ENCODE results near the gene SHROOM1.

Gene SHROOM1

GRCh38 chr5:132853790-132854189 is 23.3 kb upstream of the SHROOM1 start:
- no peaks in the 10 kb centered on the region for H3K27me3 ChIP-seq (replicated peaks; ENCODE audit: control insufficient read depth, insufficient read depth, low read length, poor library complexity, severe bottlenecking)
- DNase-seq = no peak
- H3K9me3 ChIP-seq (ENCODE audit: control insufficient read depth, low read length) = no peaks in the 10 kb centered on the region
- no peak overlapping the region for H3K27ac ChIP-seq (ENCODE audit: insufficient read depth, low read length, poor library complexity, severe bottlenecking)
- peaks cover 3% of the 10 kb centered on the region for H3K4me1 ChIP-seq (ENCODE audit: control insufficient read depth, insufficient read depth, low read length, poor library complexity, severe bottlenecking)
- H3K4me3 ChIP-seq (ENCODE audit: insufficient read depth, low read depth, low read length, poor library complexity, severe bottlenecking) = no peak overlapping the region
- no peaks in the 10 kb centered on the region for H3K36me3 ChIP-seq (ENCODE audit: control insufficient read depth, insufficient read depth, low read length)

DNA sequence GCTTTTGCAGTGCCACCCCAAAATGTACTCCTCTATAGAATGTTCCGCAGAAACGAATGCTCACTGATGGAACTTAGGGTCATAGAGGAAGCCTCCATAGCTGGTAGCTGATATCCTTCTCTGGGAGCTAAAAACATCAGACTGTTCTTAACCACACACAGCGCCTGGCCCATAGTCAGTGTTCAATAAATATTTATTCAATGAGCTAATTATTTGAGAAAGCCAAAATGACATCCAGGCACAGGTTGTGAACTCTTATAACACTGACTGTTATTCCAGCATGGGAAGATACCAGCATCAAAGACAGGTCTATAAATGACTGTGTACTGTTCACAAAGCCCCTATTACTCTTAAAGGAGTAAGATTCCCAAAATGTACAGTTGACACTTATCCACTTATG is 22.9 kb upstream of the SHROOM1 start:
- H3K27ac ChIP-seq (ENCODE audit: insufficient read depth, low read length, poor library complexity, severe bottlenecking) = no peak overlapping the region
- H3K36me3 ChIP-seq (ENCODE audit: control insufficient read depth, insufficient read depth, low read length) = no peaks in the 10 kb centered on the region
- H3K4me1 ChIP-seq (ENCODE audit: control insufficient read depth, insufficient read depth, low read length, poor library complexity, severe bottlenecking) = peaks cover 3% of the 10 kb centered on the region
- H3K27me3 ChIP-seq (replicated peaks; ENCODE audit: control insufficient read depth, insufficient read depth, low read length, poor library complexity, severe bottlenecking) = no peaks in the 10 kb centered on the region
- no peak for DNase-seq
- H3K9me3 ChIP-seq (ENCODE audit: control insufficient read depth, low read length) = no peaks in the 10 kb centered on the region
- no peak overlapping the region for H3K4me3 ChIP-seq (ENCODE audit: insufficient read depth, low read depth, low read length, poor library complexity, severe bottlenecking)

- no peak for DNase-seq
- H3K27ac ChIP-seq (ENCODE audit: insufficient read depth, low read length, poor library complexity, severe bottlenecking) = no peak overlapping the region
- H3K4me1 ChIP-seq (ENCODE audit: control insufficient read depth, insufficient read depth, low read length, poor library complexity, severe bottlenecking) = peaks cover 3% of the 10 kb centered on the region
- H3K4me3 ChIP-seq (ENCODE audit: insufficient read depth, low read depth, low read length, poor library complexity, severe bottlenecking) = no peak overlapping the region
- H3K27me3 ChIP-seq (replicated peaks; ENCODE audit: control insufficient read depth, insufficient read depth, low read length, poor library complexity, severe bottlenecking) = no peaks in the 10 kb centered on the region
- H3K9me3 ChIP-seq (ENCODE audit: control insufficient read depth, low read length) = no peaks in the 10 kb centered on the region
- H3K36me3 ChIP-seq (ENCODE audit: control insufficient read depth, insufficient read depth, low read length) = no peaks in the 10 kb centered on the region
These were observed 19.6 kb upstream of the SHROOM1 start for GRCh38 chr5:132850066-132850465.

DNA sequence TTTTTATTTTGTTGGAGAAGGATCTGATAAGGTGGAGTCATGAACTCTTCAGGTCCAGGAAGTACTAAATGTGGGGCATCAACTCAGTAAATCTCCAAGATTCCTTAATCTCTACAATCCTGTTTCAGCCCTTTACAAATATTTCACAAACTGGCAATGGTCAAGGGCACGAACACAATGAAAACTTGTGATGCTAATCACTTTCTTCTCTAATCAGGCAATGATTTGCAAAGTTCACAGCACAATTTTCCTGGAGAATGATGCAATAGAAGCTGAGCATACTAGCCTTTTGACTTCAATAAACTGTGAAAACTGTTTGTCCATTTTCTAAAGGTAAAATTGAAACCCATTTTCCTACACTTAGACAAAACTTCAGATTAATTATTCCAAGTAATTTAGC is 18.9 kb upstream of the SHROOM1 start:
- H3K4me3 ChIP-seq (ENCODE audit: insufficient read depth, low read depth, low read length, poor library complexity, severe bottlenecking) = no peak overlapping the region
- no peaks in the 10 kb centered on the region for H3K36me3 ChIP-seq (ENCODE audit: control insufficient read depth, insufficient read depth, low read length)
- no peaks in the 10 kb centered on the region for H3K27me3 ChIP-seq (replicated peaks; ENCODE audit: control insufficient read depth, insufficient read depth, low read length, poor library complexity, severe bottlenecking)
- no peak overlapping the region for H3K27ac ChIP-seq (ENCODE audit: insufficient read depth, low read length, poor library complexity, severe bottlenecking)
- H3K4me1 ChIP-seq (ENCODE audit: control insufficient read depth, insufficient read depth, low read length, poor library complexity, severe bottlenecking) = peaks cover 3% of the 10 kb centered on the region
- DNase-seq = no peak
- no peaks in the 10 kb centered on the region for H3K9me3 ChIP-seq (ENCODE audit: control insufficient read depth, low read length)

- Histone ChIP-seq H3K27ac (ENCODE audit: insufficient read depth, low read length, poor library complexity, severe bottlenecking) (no peak overlapping the region), H3K9me3 (ENCODE audit: control insufficient read depth, low read length) (no peaks in the 10 kb centered on the region), H3K27me3 (replicated peaks; ENCODE audit: control insufficient read depth, insufficient read depth, low read length, poor library complexity, severe bottlenecking) (no peaks in the 10 kb centered on the region), H3K4me3 (ENCODE audit: insufficient read depth, low read depth, low read length, poor library complexity, severe bottlenecking) (no peak overlapping the region), H3K36me3 (ENCODE audit: control insufficient read depth, insufficient read depth, low read length) (no peaks in the 10 kb centered on the region), H3K4me1 (ENCODE audit: control insufficient read depth, insufficient read depth, low read length, poor library complexity, severe bottlenecking) (no peaks in the 10 kb centered on the region)
- DNase-seq = no peak
These were observed 17.8 kb upstream of the SHROOM1 start for GRCh38 chr5:132848270-132848669.

DNA sequence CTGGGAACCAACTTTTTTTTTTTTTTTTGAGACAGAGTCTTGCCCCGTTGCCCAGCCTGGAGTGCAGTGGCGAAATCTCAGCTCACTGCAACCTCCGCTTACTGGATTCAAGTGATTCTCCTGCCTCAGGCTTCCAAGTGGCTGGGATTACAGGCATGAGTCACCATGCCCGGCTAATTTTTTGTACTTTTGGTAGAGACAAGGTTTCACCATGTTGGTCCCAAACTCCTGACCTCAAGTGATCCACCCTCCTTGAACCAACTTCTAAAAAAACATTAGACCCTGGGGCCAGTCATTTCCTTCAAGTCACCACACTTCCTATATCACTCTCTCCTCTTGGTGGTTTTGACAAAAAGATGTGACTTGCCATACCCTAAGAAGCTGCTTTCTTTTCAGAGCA is 10.9 kb upstream of the SHROOM1 start:
- H3K4me1 ChIP-seq (ENCODE audit: control insufficient read depth, insufficient read depth, low read length, poor library complexity, severe bottlenecking) = no peaks in the 10 kb centered on the region
- H3K27me3 ChIP-seq (replicated peaks; ENCODE audit: control insufficient read depth, insufficient read depth, low read length, poor library complexity, severe bottlenecking) = no peaks in the 10 kb centered on the region
- H3K9me3 ChIP-seq (ENCODE audit: control insufficient read depth, low read length) = no peaks in the 10 kb centered on the region
- DNase-seq = no peak
- H3K36me3 ChIP-seq (ENCODE audit: control insufficient read depth, insufficient read depth, low read length) = no peaks in the 10 kb centered on the region
- H3K27ac ChIP-seq (ENCODE audit: insufficient read depth, low read length, poor library complexity, severe bottlenecking) = no peak overlapping the region
- no peak overlapping the region for H3K4me3 ChIP-seq (ENCODE audit: insufficient read depth, low read depth, low read length, poor library complexity, severe bottlenecking)

- DNase-seq = no peak
- no peak overlapping the region for H3K27ac ChIP-seq (ENCODE audit: insufficient read depth, low read length, poor library complexity, severe bottlenecking)
- no peaks in the 10 kb centered on the region for H3K4me1 ChIP-seq (ENCODE audit: control insufficient read depth, insufficient read depth, low read length, poor library complexity, severe bottlenecking)
- H3K36me3 ChIP-seq (ENCODE audit: control insufficient read depth, insufficient read depth, low read length) = no peaks in the 10 kb centered on the region
- no peaks in the 10 kb centered on the region for H3K9me3 ChIP-seq (ENCODE audit: control insufficient read depth, low read length)
- H3K27me3 ChIP-seq (replicated peaks; ENCODE audit: control insufficient read depth, insufficient read depth, low read length, poor library complexity, severe bottlenecking) = no peaks in the 10 kb centered on the region
- no peak overlapping the region for H3K4me3 ChIP-seq (ENCODE audit: insufficient read depth, low read depth, low read length, poor library complexity, severe bottlenecking)
These were observed 10.4 kb upstream of the SHROOM1 start for GRCh38 chr5:132840896-132841295.

DNA sequence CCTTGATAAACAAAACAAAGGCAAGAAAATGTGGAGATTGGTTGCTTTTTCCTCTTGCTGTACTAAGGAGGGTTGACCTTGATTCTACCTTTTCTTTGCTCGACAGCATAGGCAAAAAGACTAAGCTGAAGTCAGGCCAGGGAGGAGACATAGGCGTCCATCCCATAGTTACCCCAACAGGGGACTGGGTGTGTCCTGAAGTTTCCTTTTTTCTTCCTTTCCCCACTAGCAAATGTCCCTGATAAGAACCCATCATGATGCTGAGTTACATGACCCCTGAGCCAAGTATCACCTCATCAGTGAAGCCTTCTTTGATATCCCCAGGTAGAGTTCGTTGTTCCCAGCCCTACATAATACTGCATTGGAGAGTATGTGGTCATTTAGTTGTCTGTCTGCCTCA is 9.9 kb upstream of the SHROOM1 start:
- H3K4me3 ChIP-seq (ENCODE audit: insufficient read depth, low read depth, low read length, poor library complexity, severe bottlenecking) = no peak overlapping the region
- H3K27ac ChIP-seq (ENCODE audit: insufficient read depth, low read length, poor library complexity, severe bottlenecking) = no peak overlapping the region
- no peak for DNase-seq
- H3K27me3 ChIP-seq (replicated peaks; ENCODE audit: control insufficient read depth, insufficient read depth, low read length, poor library complexity, severe bottlenecking) = no peaks in the 10 kb centered on the region
- H3K9me3 ChIP-seq (ENCODE audit: control insufficient read depth, low read length) = no peaks in the 10 kb centered on the region
- H3K4me1 ChIP-seq (ENCODE audit: control insufficient read depth, insufficient read depth, low read length, poor library complexity, severe bottlenecking) = no peaks in the 10 kb centered on the region
- no peaks in the 10 kb centered on the region for H3K36me3 ChIP-seq (ENCODE audit: control insufficient read depth, insufficient read depth, low read length)

GRCh38 chr5:132839426-132840301 is 9.2 kb upstream of the SHROOM1 start:
- no peaks in the 10 kb centered on the region for H3K9me3 ChIP-seq (ENCODE audit: control insufficient read depth, low read length)
- H3K27me3 ChIP-seq (replicated peaks; ENCODE audit: control insufficient read depth, insufficient read depth, low read length, poor library complexity, severe bottlenecking) = no peaks in the 10 kb centered on the region
- no peak overlapping the region for H3K4me3 ChIP-seq (ENCODE audit: insufficient read depth, low read depth, low read length, poor library complexity, severe bottlenecking)
- H3K4me1 ChIP-seq (ENCODE audit: control insufficient read depth, insufficient read depth, low read length, poor library complexity, severe bottlenecking) = no peaks in the 10 kb centered on the region
- H3K27ac ChIP-seq (ENCODE audit: insufficient read depth, low read length, poor library complexity, severe bottlenecking) = no peak overlapping the region
- no peak for DNase-seq
- no peaks in the 10 kb centered on the region for H3K36me3 ChIP-seq (ENCODE audit: control insufficient read depth, insufficient read depth, low read length)

DNA sequence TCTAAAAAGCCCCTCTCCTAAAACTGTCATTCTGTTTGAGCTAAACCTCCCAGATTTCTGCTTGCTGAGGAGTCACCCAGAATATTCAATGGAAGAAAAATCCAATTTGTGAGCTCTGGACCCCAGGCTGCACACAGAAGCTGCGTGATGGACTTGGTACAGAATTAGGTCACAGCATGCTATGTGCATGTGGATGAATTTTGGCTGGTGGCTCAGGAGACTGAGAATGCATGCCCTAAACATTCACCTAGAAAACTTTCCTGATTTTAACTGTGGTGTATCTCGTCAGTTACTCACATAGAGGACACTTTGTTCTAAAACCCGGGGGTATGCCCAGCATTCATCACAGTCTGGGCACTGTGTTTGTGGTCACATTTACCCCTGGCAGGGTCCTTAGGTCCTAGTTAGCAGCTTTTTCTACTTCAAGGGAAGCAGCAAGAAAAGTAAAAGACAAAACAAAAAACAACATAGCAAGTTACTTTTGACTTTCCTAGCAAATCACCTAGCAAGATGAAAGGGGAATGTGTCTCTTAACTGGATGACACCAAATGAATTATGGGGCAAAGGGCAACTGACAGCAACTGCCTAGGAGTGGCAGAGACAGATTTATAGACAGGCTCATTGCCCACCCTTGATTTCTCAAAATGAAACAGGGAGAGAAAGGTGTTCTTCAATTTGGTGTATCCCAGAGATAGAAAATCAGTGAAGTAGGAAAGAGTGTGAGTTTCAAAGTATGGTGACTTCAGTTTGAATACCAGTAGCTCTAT is 8.3 kb upstream of the SHROOM1 start:
- Histone ChIP-seq H3K4me1 (ENCODE audit: control insufficient read depth, insufficient read depth, low read length, poor library complexity, severe bottlenecking) (no peaks in the 10 kb centered on the region), H3K4me3 (ENCODE audit: insufficient read depth, low read depth, low read length, poor library complexity, severe bottlenecking) (no peak overlapping the region), H3K36me3 (ENCODE audit: control insufficient read depth, insufficient read depth, low read length) (no peaks in the 10 kb centered on the region), H3K9me3 (ENCODE audit: control insufficient read depth, low read length) (no peaks in the 10 kb centered on the region), H3K27me3 (replicated peaks; ENCODE audit: control insufficient read depth, insufficient read depth, low read length, poor library complexity, severe bottlenecking) (no peaks in the 10 kb centered on the region), H3K27ac (ENCODE audit: insufficient read depth, low read length, poor library complexity, severe bottlenecking) (no peak overlapping the region)
- DNase-seq = no peak

Data from effector memory CD4-positive, alpha-beta T cell (primary cell).